ENCODE results near the gene NEO1. TPM values are rescaled to one million over a fixed set of nuclear protein-coding genes. Genes with fewer than 3 reads are reported as not detected.

NEO1 gene, protein sequence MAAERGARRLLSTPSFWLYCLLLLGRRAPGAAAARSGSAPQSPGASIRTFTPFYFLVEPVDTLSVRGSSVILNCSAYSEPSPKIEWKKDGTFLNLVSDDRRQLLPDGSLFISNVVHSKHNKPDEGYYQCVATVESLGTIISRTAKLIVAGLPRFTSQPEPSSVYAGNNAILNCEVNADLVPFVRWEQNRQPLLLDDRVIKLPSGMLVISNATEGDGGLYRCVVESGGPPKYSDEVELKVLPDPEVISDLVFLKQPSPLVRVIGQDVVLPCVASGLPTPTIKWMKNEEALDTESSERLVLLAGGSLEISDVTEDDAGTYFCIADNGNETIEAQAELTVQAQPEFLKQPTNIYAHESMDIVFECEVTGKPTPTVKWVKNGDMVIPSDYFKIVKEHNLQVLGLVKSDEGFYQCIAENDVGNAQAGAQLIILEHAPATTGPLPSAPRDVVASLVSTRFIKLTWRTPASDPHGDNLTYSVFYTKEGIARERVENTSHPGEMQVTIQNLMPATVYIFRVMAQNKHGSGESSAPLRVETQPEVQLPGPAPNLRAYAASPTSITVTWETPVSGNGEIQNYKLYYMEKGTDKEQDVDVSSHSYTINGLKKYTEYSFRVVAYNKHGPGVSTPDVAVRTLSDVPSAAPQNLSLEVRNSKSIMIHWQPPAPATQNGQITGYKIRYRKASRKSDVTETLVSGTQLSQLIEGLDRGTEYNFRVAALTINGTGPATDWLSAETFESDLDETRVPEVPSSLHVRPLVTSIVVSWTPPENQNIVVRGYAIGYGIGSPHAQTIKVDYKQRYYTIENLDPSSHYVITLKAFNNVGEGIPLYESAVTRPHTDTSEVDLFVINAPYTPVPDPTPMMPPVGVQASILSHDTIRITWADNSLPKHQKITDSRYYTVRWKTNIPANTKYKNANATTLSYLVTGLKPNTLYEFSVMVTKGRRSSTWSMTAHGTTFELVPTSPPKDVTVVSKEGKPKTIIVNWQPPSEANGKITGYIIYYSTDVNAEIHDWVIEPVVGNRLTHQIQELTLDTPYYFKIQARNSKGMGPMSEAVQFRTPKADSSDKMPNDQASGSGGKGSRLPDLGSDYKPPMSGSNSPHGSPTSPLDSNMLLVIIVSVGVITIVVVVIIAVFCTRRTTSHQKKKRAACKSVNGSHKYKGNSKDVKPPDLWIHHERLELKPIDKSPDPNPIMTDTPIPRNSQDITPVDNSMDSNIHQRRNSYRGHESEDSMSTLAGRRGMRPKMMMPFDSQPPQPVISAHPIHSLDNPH (N-terminal part only)
- 17.6 and 23.7 TPM in 2 replicates for total RNA-seq

DNA sequence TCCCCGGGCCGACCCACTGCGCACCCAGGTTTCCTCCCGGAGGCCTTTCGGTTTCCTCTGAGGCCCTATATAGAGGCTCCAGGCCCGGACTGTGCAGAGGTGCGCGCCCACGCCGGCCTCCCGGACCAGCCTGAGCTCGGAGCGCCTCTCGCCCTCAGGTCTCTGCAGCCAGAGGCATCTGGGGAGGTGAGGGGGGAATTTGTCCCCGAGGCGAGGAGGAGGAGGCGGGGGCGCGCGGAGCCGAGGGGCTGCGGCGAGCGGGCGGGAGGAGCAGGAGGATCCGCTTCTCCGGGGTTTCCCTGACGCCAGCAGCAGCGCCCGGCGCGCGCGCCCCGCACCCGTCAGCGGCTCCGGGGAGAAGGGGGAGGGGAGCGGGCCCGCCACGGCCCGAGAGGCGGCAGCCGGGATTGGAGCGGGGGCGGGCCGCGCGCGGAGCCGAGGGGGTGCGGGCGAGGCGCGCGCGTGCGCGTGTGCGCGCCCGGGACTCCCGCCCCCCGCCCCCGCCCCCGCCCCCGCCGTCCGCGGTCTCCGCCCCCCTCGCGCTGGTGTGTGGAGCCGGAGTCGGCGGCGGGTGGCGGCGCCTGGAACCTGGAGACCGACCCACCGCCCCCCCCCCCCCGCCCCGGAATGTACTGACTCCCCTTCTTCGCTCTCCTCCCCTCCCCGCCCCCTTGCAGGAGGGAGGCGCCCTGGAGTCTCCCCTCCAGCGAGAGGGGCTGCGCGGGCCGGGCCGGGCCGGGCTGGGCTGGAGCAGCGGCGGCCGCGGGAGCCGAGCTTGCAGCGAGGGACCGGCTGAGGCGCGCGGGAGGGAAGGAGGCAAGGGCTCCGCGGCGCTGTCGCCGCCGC lies at the start of gene NEO1:
Gene NEO1, plus strand, starts transcription at position 657 of the 846 bp plus-strand sequence. CDS start 213 bp downstream, outside the sequence.

